HepG2 (cell line): Measurements from ENCODE around the gene CCDC142. TPM values are rescaled to one million over a fixed set of nuclear protein-coding genes. Genes with fewer than 3 reads are reported as not detected.

Source experiments
- FLYWCH1 ChIP-seq: sonication (generic); formaldehyde crosslinking; IDR thresholded peaks from 2 replicates; pipeline ENCODE4 v1.8.1; 2023; ENCODE audit warnings: mild to moderate bottlenecking, missing genetic modification reagents
- GPN1 ChIP-seq: sonication (generic); formaldehyde crosslinking; IDR thresholded peaks from 2 replicates; pipeline ENCODE4 v1.5.1; 2020; ENCODE audit warnings: missing genetic modification reagents, borderline replicate concordance
- KLF11 ChIP-seq: IDR thresholded peaks from 2 replicates; pipeline ENCODE4 v1.6.1; 2016; ENCODE audit warnings: missing compliant biosample characterization
- MAFF ChIP-seq: IDR thresholded peaks from 2 replicates; pipeline ENCODE4 v1.6.1; 2011; ENCODE audit warnings: low read depth, low read length, improper control_type of control experiment
- POLR2AphosphoS5 ChIP-seq: IDR thresholded peaks from 2 replicates; pipeline ENCODE4 v1.6.1; 2012; ENCODE audit warnings: low read depth, low read length
- RFX3 ChIP-seq: IDR thresholded peaks from 2 replicates; pipeline ENCODE4 v1.6.1; 2016; ENCODE audit warnings: missing biosample characterization, missing genetic modification reagents
- ZNF431 ChIP-seq: sonication (generic); formaldehyde crosslinking; IDR thresholded peaks from 2 replicates; pipeline ENCODE4 v1.9.0; 2022; ENCODE audit warnings: missing genetic modification reagents, low read depth, mild to moderate bottlenecking, borderline replicate concordance
- ZNF44 ChIP-seq: sonication (generic); formaldehyde crosslinking; IDR thresholded peaks from 2 replicates; pipeline ENCODE4 v1.5.1; 2020; ENCODE audit warnings: mild to moderate bottlenecking, missing genetic modification reagents
- ZNF569 ChIP-seq: sonication (generic); formaldehyde crosslinking; IDR thresholded peaks from 2 replicates; pipeline ENCODE4 v1.5.0; 2020; ENCODE audit warnings: mild to moderate bottlenecking, missing genetic modification reagents, moderate library complexity, borderline replicate concordance
- ZNF570 ChIP-seq: sonication (generic); formaldehyde crosslinking; IDR thresholded peaks from 2 replicates; pipeline ENCODE4 v1.4.0; 2020; ENCODE audit warnings: mild to moderate bottlenecking, missing genetic modification reagents, borderline replicate concordance
- ZNF670 ChIP-seq: sonication (generic); formaldehyde crosslinking; IDR thresholded peaks from 2 replicates; pipeline ENCODE4 v1.8.0; 2022; ENCODE audit warnings: mild to moderate bottlenecking, missing genetic modification reagents, borderline replicate concordance
- polyA plus RNA-seq, 8 experiments: library from polyadenylated mRNA; depleted of rRNA in 3 of 8; stranded (reverse) in 7 of 8; unstranded in 1 of 8; fragments of >200 nt; fragmentation: Illumina TruSeq in 4 of 8; extraction: Trizol in 4 of 8; gene quantifications; 2 replicates each; pipeline versions ENCODE4 v1.2.1 to v1.2.3, GENCODE V29; 2011 to 2016; ENCODE audit warnings: low read depth in 4 of 8, missing spikeins in 1 of 8, mixed read lengths in 1 of 8; ENCODE audit not compliant: insufficient read depth in 1 of 8
- total RNA-seq, 5 experiments: library from RNA; depleted of rRNA; stranded (reverse); fragments of >200 nt; fragmentation: Illumina TruSeq; extraction: Trizol; gene quantifications; 2 replicates each; pipeline ENCODE4 v1.2.3, GENCODE V29; 2016; ENCODE audit warnings: low read depth in 1 of 5
- TF ChIP-seq, protein P1 (sequence below): sonication (generic); formaldehyde crosslinking; conservative IDR thresholded peaks from 2 replicates; pipeline ENCODE4 v1.8.0; 2022; ENCODE audit warnings: mild to moderate bottlenecking, moderate library complexity, missing genetic modification reagents
- TF ChIP-seq, protein P2 (sequence below): sonication (generic); formaldehyde crosslinking; IDR thresholded peaks from 2 replicates; pipeline ENCODE4 v1.4.0; 2020; ENCODE audit warnings: mild to moderate bottlenecking, missing genetic modification reagents, borderline replicate concordance
- TF ChIP-seq, protein P3 (sequence below): IDR thresholded peaks from 2 replicates; pipeline ENCODE4 v1.6.1; 2016; ENCODE audit warnings: mild to moderate bottlenecking
- TF ChIP-seq, protein P4 (sequence below), 2 experiments: sonication (generic) in 1 of 2; formaldehyde crosslinking in 1 of 2; IDR thresholded peaks; 2 replicates each; pipeline versions ENCODE4 v1.6.1 to v1.9.0; 2014 to 2022; ENCODE audit warnings: antibody characterized with exemption in 1 of 2, borderline replicate concordance in 1 of 2, inconsistent platforms in 1 of 2, low read depth in 1 of 2, missing genetic modification reagents in 1 of 2

Gene CCDC142
- total and polyA plus RNA-seq, 2 of the 13 experiments (the other 11 are each of a cell fraction or from before 2014, with no cell fraction given) = 14.7 to 30.4 TPM

DNA sequence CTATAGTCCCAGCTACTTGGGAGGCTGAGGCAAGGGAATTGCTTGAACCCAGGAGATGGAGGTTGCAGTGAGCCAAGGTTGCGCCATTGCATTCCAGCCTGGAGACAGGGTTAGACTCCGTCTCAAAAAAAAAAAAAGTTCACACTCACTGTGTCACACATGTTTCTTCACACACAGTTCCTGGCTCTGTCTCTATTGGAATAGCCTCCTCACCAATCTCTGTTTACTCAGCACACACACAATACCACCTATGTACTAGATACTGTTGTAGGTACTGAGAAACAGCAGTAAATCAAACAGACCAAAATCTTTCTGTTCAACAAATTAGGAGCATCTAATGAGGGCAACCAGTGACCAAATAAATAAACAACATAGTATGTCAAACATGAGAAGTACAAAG lies 3.3 kb upstream of the CCDC142 start (continued):
- TF ChIP-seq, protein P1, sequence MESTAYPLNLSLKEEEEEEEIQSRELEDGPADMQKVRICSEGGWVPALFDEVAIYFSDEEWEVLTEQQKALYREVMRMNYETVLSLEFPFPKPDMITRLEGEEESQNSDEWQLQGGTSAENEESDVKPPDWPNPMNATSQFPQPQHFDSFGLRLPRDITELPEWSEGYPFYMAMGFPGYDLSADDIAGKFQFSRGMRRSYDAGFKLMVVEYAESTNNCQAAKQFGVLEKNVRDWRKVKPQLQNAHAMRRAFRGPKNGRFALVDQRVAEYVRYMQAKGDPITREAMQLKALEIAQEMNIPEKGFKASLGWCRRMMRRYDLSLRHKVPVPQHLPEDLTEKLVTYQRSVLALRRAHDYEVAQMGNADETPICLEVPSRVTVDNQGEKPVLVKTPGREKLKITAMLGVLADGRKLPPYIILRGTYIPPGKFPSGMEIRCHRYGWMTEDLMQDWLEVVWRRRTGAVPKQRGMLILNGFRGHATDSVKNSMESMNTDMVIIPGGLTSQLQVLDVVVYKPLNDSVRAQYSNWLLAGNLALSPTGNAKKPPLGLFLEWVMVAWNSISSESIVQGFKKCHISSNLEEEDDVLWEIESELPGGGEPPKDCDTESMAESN (CRISPR knock-in tag) = no peak
- TF ChIP-seq ZNF570 (CRISPR knock-in tag) (no peak), ZNF569 (CRISPR knock-in tag) (no peak), ZNF44 (CRISPR knock-in tag) (no peak), FLYWCH1 (CRISPR knock-in tag) (no peak), ZNF670 (CRISPR knock-in tag) (no peak), KLF11 (no peak), ZNF431 (no peak), GPN1 (CRISPR knock-in tag) (no peak), POLR2AphosphoS5 (no peak), MAFF (no peak), RFX3 (CRISPR knock-in tag) (no peak)
- TF ChIP-seq, protein P2, sequence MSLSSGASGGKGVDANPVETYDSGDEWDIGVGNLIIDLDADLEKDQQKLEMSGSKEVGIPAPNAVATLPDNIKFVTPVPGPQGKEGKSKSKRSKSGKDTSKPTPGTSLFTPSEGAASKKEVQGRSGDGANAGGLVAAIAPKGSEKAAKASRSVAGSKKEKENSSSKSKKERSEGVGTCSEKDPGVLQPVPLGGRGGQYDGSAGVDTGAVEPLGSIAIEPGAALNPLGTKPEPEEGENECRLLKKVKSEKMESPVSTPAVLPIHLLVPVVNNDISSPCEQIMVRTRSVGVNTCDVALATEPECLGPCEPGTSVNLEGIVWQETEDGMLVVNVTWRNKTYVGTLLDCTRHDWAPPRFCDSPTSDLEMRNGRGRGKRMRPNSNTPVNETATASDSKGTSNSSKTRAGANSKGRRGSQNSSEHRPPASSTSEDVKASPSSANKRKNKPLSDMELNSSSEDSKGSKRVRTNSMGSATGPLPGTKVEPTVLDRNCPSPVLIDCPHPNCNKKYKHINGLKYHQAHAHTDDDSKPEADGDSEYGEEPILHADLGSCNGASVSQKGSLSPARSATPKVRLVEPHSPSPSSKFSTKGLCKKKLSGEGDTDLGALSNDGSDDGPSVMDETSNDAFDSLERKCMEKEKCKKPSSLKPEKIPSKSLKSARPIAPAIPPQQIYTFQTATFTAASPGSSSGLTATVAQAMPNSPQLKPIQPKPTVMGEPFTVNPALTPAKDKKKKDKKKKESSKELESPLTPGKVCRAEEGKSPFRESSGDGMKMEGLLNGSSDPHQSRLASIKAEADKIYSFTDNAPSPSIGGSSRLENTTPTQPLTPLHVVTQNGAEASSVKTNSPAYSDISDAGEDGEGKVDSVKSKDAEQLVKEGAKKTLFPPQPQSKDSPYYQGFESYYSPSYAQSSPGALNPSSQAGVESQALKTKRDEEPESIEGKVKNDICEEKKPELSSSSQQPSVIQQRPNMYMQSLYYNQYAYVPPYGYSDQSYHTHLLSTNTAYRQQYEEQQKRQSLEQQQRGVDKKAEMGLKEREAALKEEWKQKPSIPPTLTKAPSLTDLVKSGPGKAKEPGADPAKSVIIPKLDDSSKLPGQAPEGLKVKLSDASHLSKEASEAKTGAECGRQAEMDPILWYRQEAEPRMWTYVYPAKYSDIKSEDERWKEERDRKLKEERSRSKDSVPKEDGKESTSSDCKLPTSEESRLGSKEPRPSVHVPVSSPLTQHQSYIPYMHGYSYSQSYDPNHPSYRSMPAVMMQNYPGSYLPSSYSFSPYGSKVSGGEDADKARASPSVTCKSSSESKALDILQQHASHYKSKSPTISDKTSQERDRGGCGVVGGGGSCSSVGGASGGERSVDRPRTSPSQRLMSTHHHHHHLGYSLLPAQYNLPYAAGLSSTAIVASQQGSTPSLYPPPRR (CRISPR knock-in tag) = no peak
- TF ChIP-seq, protein P3, sequence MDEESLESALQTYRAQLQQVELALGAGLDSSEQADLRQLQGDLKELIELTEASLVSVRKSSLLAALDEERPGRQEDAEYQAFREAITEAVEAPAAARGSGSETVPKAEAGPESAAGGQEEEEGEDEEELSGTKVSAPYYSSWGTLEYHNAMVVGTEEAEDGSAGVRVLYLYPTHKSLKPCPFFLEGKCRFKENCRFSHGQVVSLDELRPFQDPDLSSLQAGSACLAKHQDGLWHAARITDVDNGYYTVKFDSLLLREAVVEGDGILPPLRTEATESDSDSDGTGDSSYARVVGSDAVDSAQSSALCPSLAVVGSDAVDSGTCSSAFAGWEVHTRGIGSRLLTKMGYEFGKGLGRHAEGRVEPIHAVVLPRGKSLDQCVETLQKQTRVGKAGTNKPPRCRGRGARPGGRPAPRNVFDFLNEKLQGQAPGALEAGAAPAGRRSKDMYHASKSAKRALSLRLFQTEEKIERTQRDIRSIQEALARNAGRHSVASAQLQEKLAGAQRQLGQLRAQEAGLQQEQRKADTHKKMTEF (CRISPR knock-in tag) = 0 out of 2 replicates have a peak, but pooled peaks have one; percentile 18
- TF ChIP-seq, protein P4, sequence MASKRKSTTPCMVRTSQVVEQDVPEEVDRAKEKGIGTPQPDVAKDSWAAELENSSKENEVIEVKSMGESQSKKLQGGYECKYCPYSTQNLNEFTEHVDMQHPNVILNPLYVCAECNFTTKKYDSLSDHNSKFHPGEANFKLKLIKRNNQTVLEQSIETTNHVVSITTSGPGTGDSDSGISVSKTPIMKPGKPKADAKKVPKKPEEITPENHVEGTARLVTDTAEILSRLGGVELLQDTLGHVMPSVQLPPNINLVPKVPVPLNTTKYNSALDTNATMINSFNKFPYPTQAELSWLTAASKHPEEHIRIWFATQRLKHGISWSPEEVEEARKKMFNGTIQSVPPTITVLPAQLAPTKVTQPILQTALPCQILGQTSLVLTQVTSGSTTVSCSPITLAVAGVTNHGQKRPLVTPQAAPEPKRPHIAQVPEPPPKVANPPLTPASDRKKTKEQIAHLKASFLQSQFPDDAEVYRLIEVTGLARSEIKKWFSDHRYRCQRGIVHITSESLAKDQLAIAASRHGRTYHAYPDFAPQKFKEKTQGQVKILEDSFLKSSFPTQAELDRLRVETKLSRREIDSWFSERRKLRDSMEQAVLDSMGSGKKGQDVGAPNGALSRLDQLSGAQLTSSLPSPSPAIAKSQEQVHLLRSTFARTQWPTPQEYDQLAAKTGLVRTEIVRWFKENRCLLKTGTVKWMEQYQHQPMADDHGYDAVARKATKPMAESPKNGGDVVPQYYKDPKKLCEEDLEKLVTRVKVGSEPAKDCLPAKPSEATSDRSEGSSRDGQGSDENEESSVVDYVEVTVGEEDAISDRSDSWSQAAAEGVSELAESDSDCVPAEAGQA (IDR thresholded peaks at IDR 0.05; ENCODE audit: low read depth) = no peak
- TF ChIP-seq, protein P4 (CRISPR knock-in tag; IDR thresholded peaks at IDR 0.05; ENCODE audit: borderline replicate concordance) = no peak
